A673 (cell line): ENCODE results near the gene GTPBP6.

Experiments used
- CTCF ChIP-seq: fragments of 300-800, 200-600 bp; sonication (generic); conservative IDR thresholded peaks from 2 replicates; pipeline ENCODE4 v1.5.1; 2017; ENCODE audit warnings: low read depth, mild to moderate bottlenecking, antibody characterized with exemption, low read length, moderate library complexity, mixed read lengths
- EZH2 ChIP-seq: fragments of 200-600 bp; sonication (generic); IDR thresholded peaks from 2 replicates; pipeline ENCODE4 v1.6.1; 2017; ENCODE audit warnings: borderline replicate concordance, low read depth, mild to moderate bottlenecking, mixed read lengths, antibody characterized with exemption, low read length; ENCODE audit not compliant: poor library complexity, severe bottlenecking

- no peak for TF ChIP-seq CTCF
- no peak for TF ChIP-seq EZH2
These were observed 42.9 kb upstream of the GTPBP6 start for GRCh38 chrX:361231-362145.
